SK-N-SH (cell line): ENCODE results near the gene GLDC. TPM values are rescaled to one million over a fixed set of nuclear protein-coding genes. Genes with fewer than 3 reads are reported as not detected.

Experiments
- CTCF ChIA-PET: fragments of 300-600, 350-600 bp; formaldehyde crosslinking; extraction: SDS; loops from one replicate; lab custom pipeline; 2021; lab: Yijun Ruan, JAX
- POLR2A ChIA-PET: fragments of 350-600 bp; sonication (Branson Sonifier 250); formaldehyde crosslinking; extraction: SDS; loops from one replicate; lab custom pipeline; 2020; ENCODE audit warnings: antibody characterized with exemption, inconsistent platforms; lab: Yijun Ruan, JAX
- DNase-seq: peaks from one replicate; pipeline ENCODE4 v3.0.0; 2012
- H2AFZ ChIP-seq: fragments of 200-600 bp; sonication (generic); 2 replicates; pipeline ENCODE4 v1.8.1; 2016; ENCODE audit warnings: antibody characterized with exemption, mild to moderate bottlenecking, low read depth
- H3F3A ChIP-seq: fragments of 200-600 bp; sonication (generic); replicated peaks from 2 replicates; pipeline ENCODE3; 2016; ENCODE audit warnings: antibody characterized with exemption, mild to moderate bottlenecking; ENCODE audit not compliant: insufficient read depth
- H3K27ac ChIP-seq, 2 experiments: fragments of 200-500 bp in 1 of 2; fragments of 200-600 bp in 1 of 2; sonication (Bioruptor generic) in 1 of 2; sonication (generic), shearing (Covaris generic) in 1 of 2; 2 replicates each; pipeline versions ENCODE4 v1.5.1 to v1.6.1; 2014 to 2016; ENCODE audit warnings: low read depth in 2 of 2, inconsistent platforms in 1 of 2, low read length in 1 of 2, mild to moderate bottlenecking in 1 of 2, mixed read lengths in 1 of 2
- H3K27me3 ChIP-seq: fragments of 200-600 bp; sonication (generic), shearing (Covaris generic); 2 replicates; pipeline ENCODE4 v1.6.1; 2016; ENCODE audit warnings: mixed run types; ENCODE audit not compliant: insufficient read depth
- H3K36me3 ChIP-seq, 2 experiments: fragments of 200-500 bp in 1 of 2; fragments of 200-600 bp in 1 of 2; sonication (Bioruptor generic) in 1 of 2; sonication (generic) in 1 of 2; replicated peaks in 1 of 2; 2 replicates each; pipeline versions ENCODE3 to v1.5.1; 2014 to 2016; ENCODE audit warnings: low read length in 1 of 2, mild to moderate bottlenecking in 1 of 2; ENCODE audit not compliant: insufficient read depth in 2 of 2, control insufficient read depth in 1 of 2
- H3K4me1 ChIP-seq, 2 experiments: fragments of 200-500 bp in 1 of 2; fragments of 200-600 bp in 1 of 2; sonication (Bioruptor generic) in 1 of 2; sonication (generic), shearing (Covaris generic) in 1 of 2; 2 replicates each; pipeline versions ENCODE4 v1.5.1 to v1.6.1; 2014 to 2016; ENCODE audit warnings: low read depth in 1 of 2, low read length in 1 of 2, mixed run types in 1 of 2; ENCODE audit not compliant: insufficient read depth in 2 of 2, control insufficient read depth in 1 of 2
- H3K4me2 ChIP-seq: fragments of 200-600 bp; sonication (generic), shearing (Covaris generic); 2 replicates; pipeline ENCODE4 v1.6.1; 2017; ENCODE audit warnings: mixed run types
- H3K4me3 ChIP-seq, 2 experiments: fragments of 200-500 bp in 1 of 2; fragments of 200-600 bp in 1 of 2; sonication (Bioruptor generic) in 1 of 2; sonication (generic), shearing (Covaris generic) in 1 of 2; 2 replicates each; pipeline versions ENCODE4 v1.5.1 to v1.8.1; 2014 to 2016; ENCODE audit warnings: low read depth in 2 of 2, inconsistent platforms in 1 of 2, low read length in 1 of 2, mild to moderate bottlenecking in 1 of 2, mixed read lengths in 1 of 2, moderate library complexity in 1 of 2
- H3K79me2 ChIP-seq: fragments of 200-600 bp; sonication (generic); 2 replicates; pipeline ENCODE4 v1.8.1; 2017; ENCODE audit warnings: mild to moderate bottlenecking; ENCODE audit not compliant: insufficient read depth
- H3K9ac ChIP-seq: fragments of 200-600 bp; sonication (generic); 2 replicates; pipeline ENCODE4 v1.6.1; 2017; ENCODE audit warnings: mixed run types
- H3K9me2 ChIP-seq: fragments of 200-600 bp; sonication (generic); 2 replicates; pipeline ENCODE4 v1.6.1; 2017; ENCODE audit warnings: mixed run types
- H3K9me3 ChIP-seq: fragments of 200-600 bp; sonication (generic); 2 replicates; pipeline ENCODE4 v1.6.1; 2017; ENCODE audit warnings: mixed run types, mild to moderate bottlenecking, moderate library complexity
- H4K20me1 ChIP-seq: fragments of 200-600 bp; sonication (generic); 2 replicates; pipeline ENCODE4 v1.6.1; 2017; ENCODE audit warnings: mild to moderate bottlenecking, mixed run types; ENCODE audit not compliant: insufficient read depth
- CTCF ChIP-seq: fragments of 200-600 bp; sonication (generic); IDR thresholded peaks from 2 replicates; pipeline ENCODE4 v1.6.1; 2017; ENCODE audit warnings: antibody characterized with exemption, mild to moderate bottlenecking, moderate library complexity
- EZH2phosphoT487 ChIP-seq: fragments of 200-600 bp; sonication (generic); IDR thresholded peaks from 2 replicates; pipeline ENCODE4 v1.6.1; 2017; ENCODE audit warnings: low read depth, mixed run types, mild to moderate bottlenecking, antibody characterized with exemption, moderate library complexity, borderline replicate concordance
- FOSL2 ChIP-seq: IDR thresholded peaks from 2 replicates; pipeline ENCODE4 v1.4.0; 2012; ENCODE audit warnings: low read depth, mild to moderate bottlenecking, moderate library complexity, borderline replicate concordance
- FOXJ3 ChIP-seq: sonication (generic); formaldehyde crosslinking; IDR thresholded peaks from 2 replicates; pipeline ENCODE4 v1.5.1; 2020; ENCODE audit warnings: mild to moderate bottlenecking, missing genetic modification reagents
- FOXM1 ChIP-seq: IDR thresholded peaks from 2 replicates; pipeline ENCODE4 v1.4.0; 2012; ENCODE audit warnings: low read depth, mild to moderate bottlenecking
- GATA2 ChIP-seq: sonication (generic); formaldehyde crosslinking; IDR thresholded peaks from 2 replicates; pipeline ENCODE4 v1.5.0; 2020; ENCODE audit warnings: mild to moderate bottlenecking, missing genetic modification reagents
- JUND ChIP-seq: IDR thresholded peaks from 2 replicates; pipeline ENCODE4 v1.4.0; 2012
- MEF2A ChIP-seq: IDR thresholded peaks from 2 replicates; pipeline ENCODE4 v1.4.0; 2012; ENCODE audit warnings: low read depth, borderline replicate concordance
- NRF1 ChIP-seq: IDR thresholded peaks from 2 replicates; pipeline ENCODE4 v1.6.1; 2012; ENCODE audit warnings: low read depth, mild to moderate bottlenecking, low read length
- PBX3 ChIP-seq: IDR thresholded peaks from 2 replicates; pipeline ENCODE4; 2012
- RAD21 ChIP-seq: IDR thresholded peaks from 2 replicates; pipeline ENCODE4 v1.6.1; 2012; ENCODE audit warnings: mild to moderate bottlenecking, low read length
- RFX5 ChIP-seq: IDR thresholded peaks from 2 replicates; pipeline ENCODE4 v1.6.1; 2012; ENCODE audit warnings: mild to moderate bottlenecking, improper control_type of control experiment, low read length
- RXRA ChIP-seq: IDR thresholded peaks from 2 replicates; pipeline ENCODE4 v1.4.0; 2012; ENCODE audit warnings: low read depth, mild to moderate bottlenecking, borderline replicate concordance
- SIN3A ChIP-seq: IDR thresholded peaks from 2 replicates; pipeline ENCODE4 v1.6.1; 2012; ENCODE audit warnings: low read depth, mild to moderate bottlenecking, low read length, moderate library complexity, borderline replicate concordance
- SMC3 ChIP-seq: IDR thresholded peaks from 2 replicates; pipeline ENCODE4 v1.6.1; 2012; ENCODE audit warnings: low read depth, low read length, improper control_type of control experiment
- TEAD4 ChIP-seq: IDR thresholded peaks from 2 replicates; pipeline ENCODE4 v1.4.0; 2012; ENCODE audit warnings: mild to moderate bottlenecking, borderline replicate concordance; ENCODE audit not compliant: insufficient read depth
- USF2 ChIP-seq: fragments of 150-350 bp; IDR thresholded peaks from 2 replicates; pipeline ENCODE4 v1.6.1; 2017; ENCODE audit warnings: antibody characterized with exemption, low read length, low read depth, borderline replicate concordance
- WGBS: methylation state at CpG from one replicate; pipeline ENCODE4 v1.1.6; 2017; ENCODE audit warnings: low lambda C conversion rate; 5-methylcytosine and 5-hydroxymethylcytosine counted together
- polyA plus RNA-seq, 3 experiments: library from polyadenylated mRNA; depleted of rRNA; stranded (reverse); fragments of >200 nt; gene quantifications; 2 replicates each; pipeline ENCODE4 v1.2.3, GENCODE V29; 2012

GLDC gene
- polyA plus RNA-seq, 1 of the 3 experiments (the other 2 are of a cell fraction): 4.1 TPM

GRCh38 chr9:6681957-6682501, 36.5 kb upstream of the GLDC start:
- Histone ChIP-seq H3K9ac (peak overlapping the region; percentile 99), H3K36me3 (no peaks in the 10 kb centered on the region), H3K27me3 (no peaks in the 10 kb centered on the region), H3K4me3 (peak overlapping the region; percentile 56 to 76), H3K4me2 (peak overlapping the region; percentile 85), H4K20me1 (no peaks in the 10 kb centered on the region), H2AFZ (peak overlapping the region; percentile 93), H3F3A (peaks cover 10% of the 10 kb centered on the region), H3K27ac (peak overlapping the region; percentile 96 to 97), H3K9me2 (no peaks in the 10 kb centered on the region), H3K9me3 (no peaks in the 10 kb centered on the region), H3K79me2 (peaks cover 35% of the 10 kb centered on the region), H3K4me1 (no peaks in the 10 kb centered on the region; a peak in 1 of 4 replicates)
- CTCF ChIA-PET: interaction anchor here (1.1 to 1.6 kb wide), 4 partner anchors 15 to 327 kb away, joined by 3 to 4 read pairs (median 4); no protein-coding TSS in a partner anchor
- peak; percentile 32 for DNase-seq
- 12% methylated on average over 15 of the region's 15 CpGs for WGBS
- no peak for TF ChIP-seq FOXJ3
- no peak for TF ChIP-seq CTCF
- no peak for TF ChIP-seq PBX3
- no peak for TF ChIP-seq RXRA
- POLR2A ChIA-PET: interaction anchor here (0.6 to 1.4 kb wide), 7 partner anchors 8 to 95 kb away, joined by 3 to 8 read pairs (median 4); partner anchors contain the start of gene KDM4C

GRCh38 chr9:6681147-6681956, 35.8 kb upstream of the GLDC start:
- 1% methylated on average over 52 of the region's 72 CpGs for WGBS
- Histone ChIP-seq H3K4me2 (peak overlapping the region; percentile 85), H2AFZ (peak overlapping the region; percentile 93), H3K27ac (peak overlapping the region; percentile 96 to 97), H4K20me1 (no peaks in the 10 kb centered on the region), H3K9ac (peak overlapping the region; percentile 99), H3K9me3 (no peaks in the 10 kb centered on the region), H3K9me2 (no peaks in the 10 kb centered on the region), H3K36me3 (no peaks in the 10 kb centered on the region), H3K27me3 (no peaks in the 10 kb centered on the region), H3K4me3 (peak overlapping the region; percentile 56 to 76), H3K4me1 (no peaks in the 10 kb centered on the region; a peak in 1 of 4 replicates), H3F3A (peaks cover 10% of the 10 kb centered on the region), H3K79me2 (peaks cover 32% of the 10 kb centered on the region)
- peak; percentile 96 for DNase-seq
- CTCF ChIA-PET: interaction anchor here (1.1 to 1.6 kb wide), 4 partner anchors 14 to 327 kb away, joined by 3 to 4 read pairs (median 4); no protein-coding TSS in a partner anchor
- POLR2A ChIA-PET: interaction anchor here (0.6 to 1.4 kb wide), 10 partner anchors 8 to 658 kb away, joined by 3 to 8 read pairs (median 4); partner anchors contain the start of gene KDM4C
- TF ChIP-seq JUND (no peak), RAD21 (no peak), CTCF (no peak), GATA2 (CRISPR knock-in tag) (no peak; the same call in 1 of the 2 replicates), FOXM1 (no peak), EZH2phosphoT487 (no peak), RFX5 (no peak), USF2 (peak; percentile 85), MEF2A (no peak), TEAD4 (no peak), FOSL2 (no peak), SIN3A (peak; percentile 90; the same call in 1 of the 2 replicates), PBX3 (no peak; the same call in 1 of the 2 replicates), SMC3 (no peak), NRF1 (peak; percentile 88)
